Fibroblast of skin of abdomen (primary cell): ENCODE data around the gene TOM1L1.
A peak's percentile ranks its signal among the peaks of the same experiment; 100 is the strongest.

Experiments
- DNase-seq: peaks from one replicate; pipeline ENCODE4 v3.0.0-alpha.2; 2013

The TOM1L1 gene

DNA sequence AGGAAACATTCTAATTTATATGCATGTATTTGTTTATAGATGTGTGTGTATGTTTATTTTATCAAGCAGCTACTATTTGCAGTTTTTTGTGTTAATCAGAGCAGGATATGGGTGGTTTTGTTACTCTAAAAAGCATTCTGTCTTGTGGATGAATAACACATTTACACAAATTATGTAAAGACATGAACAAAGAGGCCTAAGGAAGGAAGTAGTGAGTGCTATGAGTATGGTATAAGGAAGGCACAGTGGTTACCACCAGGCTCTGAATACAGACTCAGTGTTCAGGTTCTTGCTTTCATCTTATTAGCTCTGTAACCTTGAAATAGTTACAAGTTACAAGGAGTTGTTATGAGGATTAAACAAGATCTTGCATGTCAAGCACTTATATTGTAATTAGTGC lies 101.8 kb downstream of the TOM1L1 start:
- no peak for DNase-seq

GRCh38 chr17:55004484-55004883 lies 103.8 kb downstream of the TOM1L1 start:
- no peak for DNase-seq

GRCh38 chr17:55005520-55005919 lies 104.9 kb downstream of the TOM1L1 start:
- DNase-seq: peak; percentile 4
